Activated CD8-positive, alpha-beta memory T cell treated with anti-CD3 and anti-CD28 coated beads, Interleukin-2, amount 50 U/mL, for 4 hours (primary cell): Measurements from ENCODE around the gene KRTAP5-9.
"Not testable (repeated sequence)": the region's sequence is repeated elsewhere in the genome, so short reads cannot be mapped to it uniquely, and the experiment has no call there.

Experiments
- DNase-seq: peaks from one replicate; pipeline ENCODE4 v3.0.0-alpha.2; 2020

KRTAP5-9 gene

GRCh38 chr11:71588822-71589545 is 40.8 kb downstream of the KRTAP5-9 start:
- DNase-seq, result peak; percentile 28

- DNase-seq, result not testable (repeated sequence)
Measured at GRCh38 chr11:71589546-71589920, 41.3 kb downstream of the KRTAP5-9 start.
